GM12872 (cell line): Measurements from ENCODE around the gene TMEM232.

ENCODE experiments used
- CTCF ChIP-seq: IDR thresholded peaks from 3 replicates; pipeline ENCODE4 v1.5.1; 2011; ENCODE audit warnings: low read depth, mild to moderate bottlenecking, low read length, moderate library complexity; ENCODE audit not compliant: insufficient read depth

Gene TMEM232

GRCh38 chr5:110386782-110387181 is 339.7 kb downstream of the TMEM232 start:
- TF ChIP-seq CTCF: no peak

GRCh38 chr5:110383231-110383630 is 343.2 kb downstream of the TMEM232 start:
- no peak for TF ChIP-seq CTCF

- TF ChIP-seq CTCF: no peak
Observed at GRCh38 chr5:110377943-110378342, 348.5 kb downstream of the TMEM232 start.

- no peak for TF ChIP-seq CTCF
Observed at GRCh38 chr5:110377361-110377760, 349.1 kb downstream of the TMEM232 start.

- no peak for TF ChIP-seq CTCF
Observed at GRCh38 chr5:110376281-110376951, 350.1 kb downstream of the TMEM232 start.

GRCh38 chr5:110371725-110372041 is 354.8 kb downstream of the TMEM232 start:
- no peak for TF ChIP-seq CTCF

GRCh38 chr5:110371011-110371724 is 355.3 kb downstream of the TMEM232 start:
- no peak for TF ChIP-seq CTCF
